IMR-90 (cell line): Measurements from ENCODE around the gene KCNIP3.

Source experiments
- BHLHE40 ChIP-seq: fragments of 150-350 bp; IDR thresholded peaks from 2 replicates; pipeline ENCODE4 v1.6.1; 2016; ENCODE audit warnings: mild to moderate bottlenecking, low read depth, low read length
- CEBPB ChIP-seq: IDR thresholded peaks from 2 replicates; pipeline ENCODE4 v1.6.1; 2012; ENCODE audit warnings: low read depth, low read length, improper control_type of control experiment
- CHD1 ChIP-seq: IDR thresholded peaks from 2 replicates; pipeline ENCODE4 v1.6.1; 2012; ENCODE audit warnings: low read depth, low read length, improper control_type of control experiment
- CTCF ChIP-seq: conservative IDR thresholded peaks from 2 replicates; pipeline ENCODE4 v1.5.1; 2012; ENCODE audit warnings: mild to moderate bottlenecking, low read depth, low read length, improper control_type of control experiment
- MAFK ChIP-seq: IDR thresholded peaks from 2 replicates; pipeline ENCODE4 v1.6.1; 2012; ENCODE audit warnings: low read depth, low read length, improper control_type of control experiment
- POLR2A ChIP-seq: IDR thresholded peaks from 2 replicates; pipeline ENCODE4 v1.6.1; 2012; ENCODE audit warnings: mild to moderate bottlenecking, low read depth, low read length
- RAD21 ChIP-seq: IDR thresholded peaks from 2 replicates; pipeline ENCODE4 v1.6.1; 2012; ENCODE audit warnings: low read length, improper control_type of control experiment
- RFX5 ChIP-seq: IDR thresholded peaks from 2 replicates; pipeline ENCODE4 v1.8.0; 2012; ENCODE audit warnings: low read depth, mild to moderate bottlenecking, low read length, moderate library complexity
- SMC3 ChIP-seq: fragments of 150-350 bp; IDR thresholded peaks from 2 replicates; pipeline ENCODE4 v1.6.1; 2016; ENCODE audit warnings: low read depth, mild to moderate bottlenecking, antibody characterized with exemption, low read length, moderate library complexity
- USF2 ChIP-seq: fragments of 150-350 bp; IDR thresholded peaks from 2 replicates; pipeline ENCODE4 v1.6.1; 2017; ENCODE audit warnings: mild to moderate bottlenecking, antibody characterized with exemption, low read length, low read depth
- TF ChIP-seq, protein P1 (sequence below): fragments of 150-350 bp; IDR thresholded peaks from 2 replicates; pipeline ENCODE4 v1.6.1; 2016; ENCODE audit warnings: low read depth, mild to moderate bottlenecking, low read length, moderate library complexity, borderline replicate concordance

DNA sequence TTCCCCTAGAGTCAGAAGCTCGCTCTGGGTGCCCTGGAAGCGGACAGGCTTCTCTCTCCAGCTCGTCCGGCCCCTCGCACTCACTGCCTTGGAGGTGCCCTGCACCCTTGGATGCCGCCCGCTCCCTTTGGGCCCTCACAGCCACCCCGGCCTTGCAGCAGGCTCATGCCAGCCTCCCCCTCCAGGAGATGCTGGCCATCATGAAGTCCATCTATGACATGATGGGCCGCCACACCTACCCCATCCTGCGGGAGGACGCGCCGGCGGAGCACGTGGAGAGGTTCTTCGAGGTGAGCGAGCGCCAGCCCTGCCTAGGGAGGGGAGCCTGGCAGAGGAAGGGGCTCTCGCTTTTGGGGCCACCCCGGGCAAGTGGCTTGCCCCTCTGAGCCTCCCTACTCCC is 85.0 kb downstream of the KCNIP3 start:
- no peak for TF ChIP-seq CTCF
- TF ChIP-seq RFX5: no peak
- TF ChIP-seq MAFK: no peak
- no peak for TF ChIP-seq POLR2A
- no peak for TF ChIP-seq SMC3
- no peak for TF ChIP-seq USF2
- no peak for TF ChIP-seq BHLHE40
- TF ChIP-seq CEBPB: no peak
- TF ChIP-seq, protein P1, sequence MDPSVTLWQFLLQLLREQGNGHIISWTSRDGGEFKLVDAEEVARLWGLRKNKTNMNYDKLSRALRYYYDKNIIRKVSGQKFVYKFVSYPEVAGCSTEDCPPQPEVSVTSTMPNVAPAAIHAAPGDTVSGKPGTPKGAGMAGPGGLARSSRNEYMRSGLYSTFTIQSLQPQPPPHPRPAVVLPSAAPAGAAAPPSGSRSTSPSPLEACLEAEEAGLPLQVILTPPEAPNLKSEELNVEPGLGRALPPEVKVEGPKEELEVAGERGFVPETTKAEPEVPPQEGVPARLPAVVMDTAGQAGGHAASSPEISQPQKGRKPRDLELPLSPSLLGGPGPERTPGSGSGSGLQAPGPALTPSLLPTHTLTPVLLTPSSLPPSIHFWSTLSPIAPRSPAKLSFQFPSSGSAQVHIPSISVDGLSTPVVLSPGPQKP: no peak
- TF ChIP-seq CHD1: no peak
- no peak for TF ChIP-seq RAD21
